HG03460 (cell line): ENCODE data around the gene YIPF2.
"Not testable (repeated sequence)": the region's sequence is repeated elsewhere in the genome, so short reads cannot be mapped to it uniquely, and the experiment has no call there.

Source experiments
- ATAC-seq: cut with Tn5 transposase; IDR thresholded peaks from one replicate; pipeline ENCODE4 v1.9.1; 2021; ENCODE audit not compliant: unreplicated experiment

YIPF2 gene

DNA sequence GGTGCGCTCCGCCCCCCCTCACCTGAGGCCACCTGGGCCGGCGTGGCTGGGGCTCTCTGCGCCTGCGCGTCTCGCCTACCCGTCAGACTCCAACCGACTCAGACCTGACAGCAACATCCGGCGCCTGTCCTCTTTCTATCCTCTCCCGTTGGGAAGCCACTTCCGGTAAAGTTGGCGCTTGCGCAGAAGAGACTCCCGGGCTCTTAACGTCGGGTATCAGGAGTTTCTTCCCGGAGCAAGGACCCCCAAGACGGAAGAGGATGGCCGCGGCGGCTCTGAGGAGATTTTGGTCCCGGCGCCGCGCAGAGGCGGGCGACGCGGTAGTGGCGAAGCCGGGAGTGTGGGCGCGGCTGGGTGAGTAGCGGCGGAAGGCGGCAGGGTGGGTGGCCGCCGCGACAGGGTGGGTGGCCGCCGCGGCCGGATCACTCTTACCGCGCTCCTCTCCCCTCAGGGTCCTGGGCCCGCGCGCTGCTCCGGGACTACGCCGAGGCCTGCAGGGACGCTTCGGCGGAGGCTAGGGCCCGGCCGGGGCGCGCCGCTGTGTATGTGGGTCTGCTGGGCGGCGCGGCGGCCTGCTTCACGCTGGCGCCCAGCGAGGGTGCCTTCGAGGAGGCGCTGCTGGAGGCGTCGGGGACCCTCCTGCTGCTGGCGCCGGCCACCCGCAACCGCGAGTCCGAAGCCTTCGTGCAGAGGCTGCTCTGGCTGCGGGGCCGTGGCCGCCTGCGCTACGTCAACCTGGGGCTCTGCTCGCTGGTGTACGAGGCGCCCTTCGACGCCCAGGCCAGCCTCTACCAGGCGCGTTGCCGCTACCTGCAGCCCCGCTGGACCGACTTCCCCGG is at the start of gene YIPF2, which contains the start of gene TIMM29:
TSS of gene YIPF2 (minus strand) at position 77 of the 839 bp plus-strand sequence. CDS start 229 bp downstream, outside the sequence.
TSS of gene TIMM29 (plus strand) at position 249 of the 839 bp plus-strand sequence. CDS start at position 261, 12 bp downstream.
- peak; percentile 71 for ATAC-seq

DNA sequence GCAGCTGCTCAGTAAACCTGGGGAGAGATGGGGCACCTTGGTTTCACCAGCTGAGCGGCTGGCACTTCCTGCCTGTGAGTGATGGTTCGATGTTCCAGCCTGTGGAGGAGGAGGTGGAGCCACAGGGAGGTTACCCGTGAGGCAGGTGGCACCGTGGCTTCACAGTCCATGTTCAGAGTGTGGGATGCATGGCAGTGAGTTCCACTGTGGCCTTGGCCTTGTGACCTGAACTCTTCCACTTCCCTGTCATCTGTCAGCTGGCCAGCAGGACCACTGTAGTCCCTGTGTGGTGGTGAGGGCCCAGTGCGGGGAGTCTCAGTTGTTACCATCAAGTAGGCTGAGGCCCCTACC is 49.3 kb upstream of the YIPF2 start:
- ATAC-seq: no peak

DNA sequence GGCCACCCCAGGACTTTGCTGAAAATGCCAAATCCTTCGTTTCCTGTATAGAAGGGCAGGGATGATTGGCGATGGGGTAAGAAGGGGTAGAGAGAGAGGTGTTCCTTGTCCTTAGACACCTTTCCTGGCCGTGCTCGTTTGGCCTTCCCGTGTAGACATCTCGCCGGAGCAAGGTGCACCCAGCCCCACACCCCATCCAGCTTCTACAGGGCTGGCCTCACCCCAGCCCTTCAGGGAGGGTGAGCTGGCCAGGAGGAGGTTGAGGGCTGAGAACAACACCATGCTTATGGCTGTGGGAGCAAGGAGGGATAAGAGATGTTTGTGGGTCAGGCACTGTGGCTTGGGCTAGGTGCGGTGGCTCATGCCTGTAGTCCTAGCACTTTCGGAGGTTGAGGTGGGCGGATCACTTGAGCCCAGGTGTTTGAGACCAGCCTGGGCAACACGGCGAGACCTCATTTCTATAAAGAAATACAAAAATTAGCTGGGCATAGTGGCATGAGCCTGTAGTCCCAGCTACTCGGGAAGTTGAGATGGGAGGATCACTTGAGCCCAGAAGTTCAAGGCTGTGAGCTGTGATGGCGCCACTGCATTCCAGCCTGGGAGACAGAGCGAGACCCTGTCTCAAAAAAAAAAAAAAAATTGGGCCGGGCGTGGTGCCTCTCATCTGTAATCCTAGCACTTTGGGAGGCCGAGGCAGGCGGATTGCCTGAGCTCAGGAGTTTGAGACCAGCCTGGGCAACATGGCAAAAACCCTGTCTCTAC is 47.9 kb upstream of the YIPF2 start:
- ATAC-seq: no peak

DNA sequence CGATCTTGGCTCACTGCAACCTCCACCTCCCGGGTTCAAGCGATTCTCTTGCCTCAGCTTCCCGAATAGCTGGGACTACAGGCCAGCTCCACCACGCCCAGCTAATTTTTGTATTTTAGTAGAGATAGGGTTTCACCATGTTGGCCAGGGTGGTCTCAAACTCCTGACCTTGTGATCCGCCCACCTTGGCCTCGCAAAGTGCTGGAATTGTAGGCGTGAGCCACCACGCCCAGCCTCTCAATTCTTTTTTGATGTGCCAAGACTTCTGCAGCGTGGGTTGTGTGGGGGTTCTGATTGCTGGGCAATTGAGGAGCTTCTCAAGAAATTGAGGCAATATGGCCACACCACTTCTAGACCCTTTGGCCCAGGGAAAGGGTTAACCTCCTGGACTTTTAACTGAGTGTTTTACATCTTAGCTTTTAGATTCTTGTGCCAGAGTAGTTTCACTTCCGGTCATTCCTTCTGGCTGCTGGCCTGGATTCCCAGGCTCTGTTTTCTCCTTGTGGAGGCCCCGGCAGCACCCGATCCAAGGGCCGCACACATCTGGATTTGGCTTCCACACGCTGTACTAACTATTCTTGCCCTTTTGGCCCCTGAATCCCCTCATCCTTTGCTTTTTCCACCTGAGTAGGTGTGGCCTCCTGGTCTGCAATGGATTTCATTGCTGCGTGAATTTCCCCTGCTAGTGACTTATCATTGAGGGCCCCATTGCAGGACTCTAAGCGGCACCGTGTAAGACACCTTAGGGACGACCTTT is 47.1 kb upstream of the YIPF2 start:
- no peak for ATAC-seq

DNA sequence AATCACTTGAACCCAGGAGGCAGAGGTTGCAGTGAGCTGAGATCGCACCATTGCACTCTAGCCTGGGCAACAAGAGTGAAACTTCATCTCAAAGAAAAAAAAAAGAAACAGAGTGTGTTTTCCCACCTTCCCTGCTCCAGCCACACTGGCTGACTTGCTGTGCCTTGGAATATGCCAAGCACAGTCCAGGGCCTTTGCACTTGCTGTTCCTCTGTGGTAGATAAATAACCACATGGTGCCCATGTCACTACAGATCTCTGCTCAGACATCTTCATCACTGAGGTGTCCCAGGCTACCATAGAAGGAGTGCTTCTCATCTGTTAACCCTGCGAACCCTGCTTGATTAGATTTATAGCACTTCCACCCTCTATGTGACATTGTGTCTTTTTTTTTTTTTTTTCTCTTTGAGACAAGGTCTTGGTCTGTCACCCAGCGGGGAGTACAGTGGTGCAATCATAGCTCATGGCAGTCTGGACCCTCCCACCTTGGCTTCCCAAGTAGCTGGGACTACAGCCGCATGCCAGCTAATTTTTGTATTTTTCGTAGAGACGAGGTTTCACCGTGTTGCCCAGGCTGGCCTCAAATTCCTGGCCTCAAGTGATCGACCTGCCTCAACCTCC is 42.8 kb upstream of the YIPF2 start:
- no peak for ATAC-seq

DNA sequence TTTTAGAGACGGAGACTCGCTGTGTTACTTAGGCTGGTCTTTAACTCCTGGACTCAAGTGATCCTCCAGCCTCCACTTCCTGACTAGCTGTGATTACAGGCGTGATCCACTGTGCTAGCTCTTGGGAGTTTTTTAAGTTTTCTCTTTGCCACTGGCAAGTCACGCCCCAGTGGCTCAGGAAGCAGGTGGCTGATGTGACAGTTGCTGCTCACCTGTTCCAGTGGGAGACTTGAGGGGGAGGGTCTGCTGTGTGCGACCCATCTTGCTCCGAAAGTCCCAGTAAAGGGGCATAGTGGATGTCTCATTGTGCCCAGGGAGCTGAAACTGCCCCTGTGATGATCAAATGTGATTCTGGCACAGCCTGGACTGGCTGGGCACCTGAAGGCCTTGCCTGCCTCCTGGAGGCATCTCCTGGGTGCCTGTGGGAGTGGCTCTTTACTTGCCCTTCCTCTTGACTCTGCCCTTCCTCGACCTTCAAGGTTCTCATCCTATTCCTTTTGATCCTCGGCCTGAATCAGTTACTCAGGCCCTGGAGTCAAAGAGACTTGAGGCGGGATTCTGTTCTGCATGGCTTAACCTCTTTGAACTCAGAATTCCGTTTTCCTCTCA is 40.2 kb upstream of the YIPF2 start:
- no peak for ATAC-seq

DNA sequence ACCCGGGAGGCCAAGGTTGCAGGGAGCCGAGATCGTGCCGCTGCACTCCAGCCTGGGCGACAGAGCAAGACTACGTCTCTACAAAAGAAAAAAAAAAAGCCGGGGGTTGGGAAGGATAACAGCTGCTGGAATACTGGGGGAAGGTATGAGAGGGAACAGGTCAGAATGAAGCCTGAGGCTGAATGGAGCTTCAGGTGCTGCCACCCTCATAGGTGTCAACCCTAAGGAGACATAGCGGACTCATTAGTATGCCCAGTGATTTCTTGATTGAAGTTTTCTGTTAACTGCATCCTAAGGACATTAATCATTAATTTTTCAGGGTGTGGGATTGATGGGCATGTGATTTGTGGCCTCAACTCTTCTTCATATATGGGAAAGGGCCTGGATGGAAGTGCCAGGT is 38.4 kb upstream of the YIPF2 start:
- no peak for ATAC-seq

DNA sequence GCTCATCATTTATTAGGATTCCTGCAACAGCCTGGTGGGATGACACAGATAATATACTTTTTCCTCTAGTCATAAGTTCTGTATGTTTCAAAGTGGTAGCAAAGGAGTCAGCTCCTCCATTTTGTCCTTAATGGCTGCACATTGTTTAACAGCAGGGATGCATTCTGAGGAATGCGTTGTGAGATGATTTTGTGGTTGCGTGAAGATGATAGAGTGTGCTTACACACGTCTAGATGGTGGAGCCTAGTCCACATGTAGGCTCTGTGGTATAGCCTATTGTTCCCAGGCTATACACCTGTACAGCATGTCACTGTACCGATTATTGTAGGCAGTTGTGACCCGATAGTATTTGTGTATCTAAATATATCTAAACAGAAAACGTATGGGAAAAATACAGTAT is 37.0 kb upstream of the YIPF2 start:
- ATAC-seq: no peak

DNA sequence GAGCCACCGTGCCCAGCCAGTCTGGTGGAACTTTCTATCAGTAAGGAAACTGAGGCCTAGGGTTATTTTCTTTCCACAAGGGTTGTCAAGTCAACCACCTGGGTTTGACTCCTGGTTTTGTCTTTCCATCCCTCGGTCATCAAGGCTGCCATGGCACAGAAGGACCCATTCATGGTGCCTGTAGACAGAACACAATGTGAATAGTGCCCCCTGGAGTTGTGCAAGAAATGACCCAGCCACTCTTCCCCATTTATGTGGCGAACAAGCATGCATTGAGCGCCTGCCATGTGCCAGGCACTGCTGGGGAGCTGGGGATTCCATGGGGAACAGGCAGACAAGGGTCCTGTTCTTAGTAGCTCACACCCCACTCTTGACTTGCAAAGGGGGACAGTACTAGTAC is 36.5 kb upstream of the YIPF2 start:
- no peak for ATAC-seq

DNA sequence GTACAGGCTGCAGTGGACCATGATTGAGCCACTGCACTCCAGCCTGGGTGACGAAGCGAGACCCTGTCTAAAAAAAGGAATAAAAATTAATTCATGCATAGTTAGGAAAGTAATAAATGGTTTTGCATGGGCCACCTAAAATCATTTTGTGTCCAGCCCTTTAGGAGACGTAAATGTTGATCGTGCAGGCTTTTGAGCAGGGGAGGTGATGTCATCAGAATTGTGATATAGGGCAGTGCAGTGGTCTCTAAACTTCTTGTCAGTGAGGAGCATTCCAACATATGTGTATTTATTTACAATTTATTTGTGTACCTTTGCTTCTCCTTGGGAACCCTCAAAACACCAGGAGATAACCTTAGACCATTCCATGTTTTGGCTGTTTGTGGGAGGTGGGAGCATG is 35.4 kb upstream of the YIPF2 start:
- no peak for ATAC-seq

DNA sequence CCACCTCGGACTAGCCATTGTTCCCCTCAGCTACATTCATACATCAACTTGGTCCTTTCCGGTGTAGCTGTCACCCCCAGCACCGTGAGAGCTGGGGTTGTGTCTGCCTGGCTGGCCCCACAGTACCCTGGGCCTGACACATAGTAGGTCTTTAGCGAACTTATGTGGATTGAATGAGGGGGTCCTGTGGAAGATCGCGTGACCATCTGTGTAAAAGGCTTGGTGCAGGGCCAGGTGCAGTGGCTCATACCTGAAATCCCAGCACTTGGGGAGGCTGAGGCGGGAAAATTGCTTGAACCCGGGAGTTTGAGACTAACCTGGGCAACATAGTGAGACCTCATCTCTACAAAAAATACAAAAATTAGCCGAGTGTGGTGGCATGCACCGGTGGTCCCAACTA is 34.4 kb upstream of the YIPF2 start:
- ATAC-seq: no peak

DNA sequence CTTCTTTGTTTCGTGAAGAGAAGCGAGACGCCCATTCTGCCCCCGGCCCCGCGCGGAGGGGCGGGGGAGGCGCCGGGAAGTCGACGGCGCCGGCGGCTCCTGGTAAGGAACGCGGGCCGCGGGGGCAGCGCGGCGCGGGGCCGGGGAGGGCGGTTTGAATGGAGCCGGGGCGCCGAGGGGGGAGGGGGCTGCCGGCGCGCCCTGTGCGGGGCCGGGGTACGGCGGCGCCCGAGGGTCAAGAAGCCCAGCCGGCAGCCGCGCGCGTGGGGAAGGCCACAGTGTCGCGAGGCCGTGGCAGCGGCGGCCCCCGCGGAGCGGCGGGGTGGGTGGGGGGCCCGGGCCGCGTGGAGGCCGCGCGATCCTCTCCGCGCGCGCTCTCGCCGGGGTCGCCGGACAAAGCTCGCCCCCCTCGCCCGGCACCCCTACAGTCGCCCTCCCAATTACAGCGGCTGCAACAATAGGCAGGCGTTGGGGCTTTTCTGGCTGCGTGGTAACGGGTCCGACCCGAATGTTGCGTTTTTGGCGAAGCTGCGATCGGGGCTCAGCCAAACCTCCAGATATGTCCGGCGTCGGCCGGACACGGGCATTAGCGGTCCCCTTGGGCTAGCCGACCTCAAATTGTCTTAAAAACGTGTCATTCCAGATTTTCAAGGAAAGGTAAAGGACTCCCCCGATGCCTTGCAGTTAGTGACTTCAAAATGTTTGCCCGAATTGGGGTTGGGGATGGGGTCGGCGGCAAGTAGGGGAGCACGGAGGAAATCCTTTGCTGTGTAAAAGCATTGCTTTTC is 32.8 kb upstream of the YIPF2 start:
- peak; percentile 30 for ATAC-seq

DNA sequence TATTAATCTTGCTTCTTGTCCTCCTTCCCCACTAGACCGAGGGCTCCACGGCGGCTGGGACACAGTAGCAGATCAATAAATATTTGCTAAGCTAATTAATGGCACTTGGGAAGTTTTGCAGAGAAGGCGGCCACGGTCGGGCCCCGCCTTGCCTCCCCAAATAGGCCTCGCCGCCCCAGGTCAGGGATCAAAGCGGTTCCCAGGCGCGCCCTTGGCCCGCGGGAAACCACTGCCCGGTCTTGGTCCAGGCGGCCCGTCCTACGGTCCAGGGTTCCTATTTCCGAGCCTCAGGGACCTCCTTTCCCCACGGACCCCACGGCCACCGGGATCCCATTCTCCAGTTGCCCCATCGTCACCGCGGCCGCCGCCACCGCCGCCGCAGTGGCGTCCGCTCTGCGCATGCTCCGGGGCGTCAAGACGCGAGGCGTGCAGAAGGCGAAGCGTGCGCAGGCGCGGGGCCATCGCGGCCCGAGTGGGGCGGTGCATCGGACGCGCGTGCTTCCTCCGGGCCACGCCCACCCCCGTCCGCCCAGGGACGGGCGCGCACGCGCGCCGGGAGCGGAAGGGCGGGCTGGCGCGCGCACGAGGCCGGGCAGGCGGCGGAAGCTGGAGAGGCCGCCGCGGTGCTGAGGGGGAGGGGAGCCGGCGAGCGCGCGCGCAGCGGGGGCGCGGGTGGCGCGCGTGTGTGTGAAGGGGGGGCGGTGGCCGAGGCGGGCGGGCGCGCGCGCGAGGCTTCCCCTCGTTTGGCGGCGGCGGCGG is 32.1 kb upstream of the YIPF2 start, which contains the start of gene SMARCA4:
TSS of gene SMARCA4 (plus strand) at position 717 of the 759 bp plus-strand sequence. CDS start 23,122 bp downstream, outside the sequence.
- peak; percentile 71 for ATAC-seq

DNA sequence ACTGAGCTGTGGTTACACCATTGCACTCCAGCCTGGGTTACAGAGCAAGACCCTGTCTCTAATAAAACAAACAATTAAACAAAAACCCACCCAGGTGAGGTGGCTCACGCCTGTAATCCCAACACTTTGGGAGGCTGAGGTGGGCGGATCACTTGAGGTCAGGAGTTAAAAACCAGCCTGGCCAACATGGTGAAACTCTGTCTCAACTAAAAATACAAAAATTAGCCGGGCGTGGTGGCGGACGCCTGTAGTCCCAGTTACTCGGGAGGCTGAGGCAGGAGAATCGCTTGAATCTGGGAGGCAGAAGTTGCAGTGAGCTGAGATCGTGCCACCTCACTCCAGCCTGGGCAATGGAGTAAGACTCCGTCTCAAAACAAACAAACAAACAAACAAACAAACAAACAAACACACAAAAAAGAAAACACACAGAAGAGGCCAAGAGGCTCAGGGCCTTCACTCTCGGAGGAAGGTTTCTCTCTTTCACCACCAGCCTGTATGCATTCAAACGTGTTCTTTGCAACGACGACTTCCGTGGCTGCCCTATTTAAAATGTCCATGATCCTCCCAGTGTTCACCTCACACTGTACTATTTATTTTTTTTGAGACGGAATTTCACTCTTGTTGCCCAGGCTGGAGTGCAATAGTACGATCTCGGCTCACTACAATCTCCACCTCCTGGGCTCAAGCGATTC is 31.0 kb upstream of the YIPF2 start:
- ATAC-seq: not testable (repeated sequence)

DNA sequence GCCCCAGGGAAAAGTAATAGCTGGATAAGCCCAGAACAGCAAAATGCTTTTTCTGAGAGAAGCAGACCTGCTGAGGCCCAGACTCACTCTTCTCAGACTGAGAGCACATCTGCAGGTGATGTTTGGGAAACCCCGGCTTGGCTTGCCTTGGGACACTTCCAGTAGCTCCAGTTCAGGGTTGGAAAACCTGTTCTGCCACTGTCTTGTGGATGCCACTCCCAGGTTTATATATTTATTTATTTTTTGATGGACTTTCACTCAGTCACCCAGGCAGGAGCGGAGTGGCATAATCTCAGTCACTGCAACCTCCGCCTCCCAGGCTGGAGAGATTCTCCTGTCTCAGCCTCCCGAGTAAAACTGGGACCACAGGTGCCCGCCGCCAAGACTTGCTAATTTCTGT is 24.4 kb upstream of the YIPF2 start:
- no peak for ATAC-seq

DNA sequence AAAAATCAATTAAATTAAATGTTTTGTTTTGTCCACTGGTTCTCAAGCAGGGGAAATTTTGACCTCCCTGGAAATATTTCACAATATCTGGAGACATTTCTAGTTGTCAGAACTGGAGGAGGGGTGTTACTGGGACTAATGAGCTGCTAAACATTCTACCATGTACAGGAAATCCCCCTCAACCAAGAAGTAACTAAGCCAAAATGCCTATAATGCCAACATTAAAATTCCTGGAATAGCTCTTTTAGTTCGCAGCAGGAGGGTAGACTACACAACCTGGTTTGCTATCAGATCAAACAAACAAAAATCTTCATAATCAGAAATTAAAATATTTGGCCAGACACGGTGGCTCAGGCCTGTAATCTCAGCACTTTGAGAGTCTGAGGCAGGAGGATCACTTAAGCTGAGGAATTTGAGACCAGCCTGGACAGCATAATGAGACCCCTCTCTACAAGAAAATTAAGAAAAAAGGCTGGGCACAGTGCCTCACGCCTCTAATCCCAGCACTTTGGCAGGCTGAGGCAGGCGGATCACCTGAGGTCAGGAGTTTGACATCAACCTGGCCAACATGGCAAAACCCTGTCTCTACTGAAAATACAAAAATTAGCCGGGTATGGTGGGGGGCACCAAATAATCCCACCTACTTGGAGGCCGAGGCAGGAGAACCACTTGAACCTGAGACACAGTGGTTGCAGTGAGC is 18.7 kb upstream of the YIPF2 start:
- no peak for ATAC-seq

DNA sequence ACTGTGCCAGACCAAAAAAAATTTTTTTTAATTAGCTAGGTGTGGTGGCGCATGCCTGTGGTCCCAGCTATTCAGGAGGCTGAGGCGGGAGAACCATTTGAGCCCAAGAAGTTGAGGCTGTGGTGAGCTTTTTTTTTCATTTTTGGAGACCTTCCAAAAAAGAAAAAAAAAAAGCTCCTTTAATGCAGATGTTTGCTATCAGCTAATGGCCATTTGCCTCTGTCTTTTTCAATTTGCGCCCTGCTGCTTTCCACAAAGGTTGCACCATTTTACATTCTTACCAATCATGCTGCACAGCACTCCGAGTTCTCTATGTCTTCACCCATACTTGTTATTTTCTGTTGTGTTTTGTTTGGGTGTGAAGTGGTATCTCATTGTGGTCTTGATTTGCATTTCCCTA is 16.8 kb upstream of the YIPF2 start:
- ATAC-seq: no peak

DNA sequence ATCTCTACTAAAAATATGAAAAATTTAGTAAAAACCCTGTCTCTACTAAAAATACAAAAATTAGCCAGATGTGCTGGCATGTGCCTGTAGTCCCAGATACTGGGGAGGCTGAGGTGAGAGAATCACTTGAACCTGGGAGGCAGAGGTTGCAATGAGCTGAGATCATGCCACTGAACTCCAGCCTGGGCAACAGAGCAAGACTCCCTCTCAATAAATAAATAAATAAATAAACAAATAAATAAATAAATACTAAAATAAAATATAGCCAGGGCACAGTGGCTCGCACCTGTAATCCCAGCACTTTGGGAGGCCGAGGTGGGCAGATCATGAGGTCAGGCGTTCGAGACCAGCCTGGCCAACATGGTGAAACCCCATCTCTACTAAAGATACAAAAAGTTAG is 15.0 kb upstream of the YIPF2 start:
- ATAC-seq: not testable (repeated sequence)
